GM06990 (cell line): ENCODE data around the gene ZNF653.
"Not testable (repeated sequence)": the region's sequence is repeated elsewhere in the genome, so short reads cannot be mapped to it uniquely, and the experiment has no call there.

Source experiments
- DNase-seq: peaks from one replicate; pipeline ENCODE4 v3.0.0-alpha.2; 2011; ENCODE audit not compliant: insufficient read length; ENCODE audit errors: extremely low read depth
- H3K27me3 ChIP-seq: replicated peaks from 2 replicates; pipeline ENCODE4 v1.6.0; 2011; ENCODE audit warnings: low read length; ENCODE audit not compliant: control insufficient read depth, insufficient read depth
- H3K36me3 ChIP-seq: 2 replicates; pipeline ENCODE4 v1.5.1; 2011; ENCODE audit warnings: low read length; ENCODE audit not compliant: control insufficient read depth, insufficient read depth
- H3K4me3 ChIP-seq: replicated peaks from 2 replicates; pipeline ENCODE4 v1.5.1; 2011; ENCODE audit warnings: low read depth, mild to moderate bottlenecking, control low read depth, low read length
- TF ChIP-seq, protein P1 (sequence below): IDR thresholded peaks from 2 replicates; pipeline ENCODE4 v1.5.1; 2011; ENCODE audit warnings: low read length, control low read depth, mild to moderate bottlenecking, inconsistent platforms; ENCODE audit not compliant: insufficient read depth, poor library complexity, severe bottlenecking

The ZNF653 gene

DNA sequence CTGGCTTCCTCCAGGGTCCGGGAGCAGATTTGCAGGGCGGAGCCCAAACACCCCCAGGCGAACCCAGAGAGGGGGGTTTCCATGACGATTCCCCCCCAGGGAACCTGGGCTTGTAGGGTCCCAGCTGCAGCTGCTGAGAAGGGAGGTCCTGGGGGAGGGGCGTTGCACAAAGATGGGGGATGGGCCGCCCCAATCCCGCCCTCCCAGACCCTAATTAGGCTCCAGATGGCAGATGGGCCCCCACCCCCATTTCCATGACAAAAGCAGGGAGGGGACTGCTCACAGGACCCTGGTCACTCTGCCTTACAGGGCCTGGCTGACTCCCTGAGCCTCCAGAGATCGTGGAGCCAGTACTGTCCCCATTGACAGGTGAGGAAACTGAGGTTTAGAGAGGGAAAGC lies 40.0 kb downstream of the ZNF653 start:
- no peak for DNase-seq

GRCh38 chr19:11464333-11465265 lies 41.0 kb downstream of the ZNF653 start:
- no peaks in the 10 kb centered on the region for H3K36me3 ChIP-seq
- no peak overlapping the region for H3K4me3 ChIP-seq
- TF ChIP-seq, protein P1, sequence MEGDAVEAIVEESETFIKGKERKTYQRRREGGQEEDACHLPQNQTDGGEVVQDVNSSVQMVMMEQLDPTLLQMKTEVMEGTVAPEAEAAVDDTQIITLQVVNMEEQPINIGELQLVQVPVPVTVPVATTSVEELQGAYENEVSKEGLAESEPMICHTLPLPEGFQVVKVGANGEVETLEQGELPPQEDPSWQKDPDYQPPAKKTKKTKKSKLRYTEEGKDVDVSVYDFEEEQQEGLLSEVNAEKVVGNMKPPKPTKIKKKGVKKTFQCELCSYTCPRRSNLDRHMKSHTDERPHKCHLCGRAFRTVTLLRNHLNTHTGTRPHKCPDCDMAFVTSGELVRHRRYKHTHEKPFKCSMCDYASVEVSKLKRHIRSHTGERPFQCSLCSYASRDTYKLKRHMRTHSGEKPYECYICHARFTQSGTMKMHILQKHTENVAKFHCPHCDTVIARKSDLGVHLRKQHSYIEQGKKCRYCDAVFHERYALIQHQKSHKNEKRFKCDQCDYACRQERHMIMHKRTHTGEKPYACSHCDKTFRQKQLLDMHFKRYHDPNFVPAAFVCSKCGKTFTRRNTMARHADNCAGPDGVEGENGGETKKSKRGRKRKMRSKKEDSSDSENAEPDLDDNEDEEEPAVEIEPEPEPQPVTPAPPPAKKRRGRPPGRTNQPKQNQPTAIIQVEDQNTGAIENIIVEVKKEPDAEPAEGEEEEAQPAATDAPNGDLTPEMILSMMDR = no peak
- no peaks in the 10 kb centered on the region for H3K27me3 ChIP-seq
- DNase-seq = no peak

More for the DNA sequence above, 40.0 kb downstream of the ZNF653 start:
- no peaks in the 10 kb centered on the region for H3K27me3 ChIP-seq
- TF ChIP-seq, protein P1 = no peak
- no peaks in the 10 kb centered on the region for H3K36me3 ChIP-seq
- H3K4me3 ChIP-seq = no peak overlapping the region

- TF ChIP-seq, protein P1 = no peak
- no peak for DNase-seq
Observed at GRCh38 chr19:11463391-11463790, 42.2 kb downstream of the ZNF653 start.

DNA sequence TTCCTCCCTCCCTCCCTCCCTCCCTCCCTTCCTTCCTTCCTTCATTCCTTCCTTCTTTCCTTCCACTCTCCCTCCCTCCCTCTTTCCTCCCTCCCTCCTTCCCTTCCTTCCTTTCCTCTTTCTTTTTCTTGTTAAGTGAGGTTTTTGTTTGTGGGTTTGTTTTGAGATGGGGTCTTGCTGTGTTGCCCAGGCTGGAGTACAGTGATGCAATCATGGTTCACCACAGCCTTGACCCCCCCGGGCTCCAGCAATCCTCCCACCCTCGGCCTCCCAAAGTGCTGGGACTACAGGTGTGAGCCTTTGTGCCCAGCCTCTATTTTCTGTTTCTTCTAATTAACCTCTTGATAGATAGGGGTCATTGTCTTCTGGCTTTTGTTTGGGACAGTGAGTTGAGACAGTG lies 44.2 kb downstream of the ZNF653 start:
- TF ChIP-seq, protein P1 = no peak
- DNase-seq = no peak
- Histone ChIP-seq H3K4me3 (no peak overlapping the region), H3K36me3 (no peaks in the 10 kb centered on the region), H3K27me3 (no peaks in the 10 kb centered on the region)

More at GRCh38 chr19:11463391-11463790, 42.2 kb downstream of the ZNF653 start:
- no peaks in the 10 kb centered on the region for H3K27me3 ChIP-seq
- no peaks in the 10 kb centered on the region for H3K36me3 ChIP-seq
- no peak overlapping the region for H3K4me3 ChIP-seq

DNA sequence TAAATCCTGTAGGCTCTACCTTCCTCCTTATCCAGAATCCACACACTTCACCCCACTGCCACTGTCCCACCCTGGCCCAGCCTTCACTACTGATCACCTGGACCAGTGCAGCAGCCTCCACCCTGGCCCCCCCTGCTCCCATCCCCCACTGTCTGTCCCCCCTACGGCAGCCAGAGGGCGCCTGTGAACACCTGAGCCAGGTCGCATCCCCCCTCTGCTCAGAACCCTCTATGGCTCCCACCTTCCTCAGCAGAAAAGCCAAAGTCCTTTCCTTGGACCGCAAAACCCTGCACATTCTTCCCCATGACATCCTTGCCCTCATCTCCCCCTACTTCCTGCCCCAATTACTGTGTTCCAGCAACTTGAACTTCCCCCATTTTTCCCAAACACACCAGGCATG lies 45.4 kb downstream of the ZNF653 start:
- H3K27me3 ChIP-seq = no peaks in the 10 kb centered on the region
- TF ChIP-seq, protein P1 = peak; percentile 54
- no peak overlapping the region for H3K4me3 ChIP-seq
- no peaks in the 10 kb centered on the region for H3K36me3 ChIP-seq
- no peak for DNase-seq

DNA sequence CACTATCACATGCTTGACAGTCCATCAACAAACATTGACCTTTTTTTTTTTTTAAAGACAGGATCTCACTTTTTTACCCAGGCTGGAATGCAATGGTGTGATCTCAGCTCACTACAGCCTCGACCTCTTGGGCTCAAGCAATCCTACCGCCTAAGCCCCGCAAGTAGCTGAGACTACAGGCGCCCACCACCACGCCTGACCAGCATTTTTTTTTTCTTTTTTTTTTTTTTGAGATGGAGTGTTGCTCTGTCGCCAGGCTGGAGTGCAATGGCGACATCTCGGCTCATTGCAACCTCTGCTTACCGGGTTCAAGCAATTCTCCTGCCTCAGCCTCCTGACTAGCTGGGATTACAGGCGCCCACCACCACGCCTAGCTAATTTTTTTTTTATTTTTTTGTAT lies 46.7 kb downstream of the ZNF653 start:
- not testable (repeated sequence) for H3K4me3 ChIP-seq, DNase-seq, H3K27me3 ChIP-seq, H3K36me3 ChIP-seq
